HEK293 (cell line): ENCODE data around the gene ATAD1.
A peak's percentile ranks its signal among the peaks of the same experiment; 100 is the strongest.

Experiments used
- CTCF ChIA-PET: fragments of 350-600 bp; formaldehyde crosslinking; extraction: SDS; loops from one replicate; lab custom pipeline; 2021; ENCODE audit warnings: antibody characterized with exemption; lab: Yijun Ruan, JAX
- POLR2A ChIA-PET: fragments of 300-600 bp; formaldehyde crosslinking; extraction: SDS; loops from one replicate; lab custom pipeline; 2020; ENCODE audit warnings: antibody characterized with exemption, inconsistent platforms; lab: Yijun Ruan, JAX
- H3K27ac ChIP-seq: fragments of 200-500 bp; sonication (Bioruptor generic); 2 replicates; pipeline ENCODE4 v1.5.1; 2014; ENCODE audit warnings: low read depth, low read length, control low read depth, inconsistent platforms; ENCODE audit errors: extremely low read depth
- H3K36me3 ChIP-seq, 2 experiments: fragments of 200-500 bp in 1 of 2; sonication (Bioruptor generic) in 1 of 2; 1 replicate in 1 of 2; 2 replicates in 1 of 2; pipeline ENCODE4 v1.5.1; 2014 to 2017; ENCODE audit warnings: inconsistent platforms in 2 of 2, low read length in 2 of 2; ENCODE audit not compliant: control insufficient read depth in 2 of 2, insufficient read depth in 1 of 2
- H3K4me1 ChIP-seq: fragments of 200-500 bp; sonication (Bioruptor generic); 2 replicates; pipeline ENCODE4 v1.5.1; 2014; ENCODE audit warnings: mild to moderate bottlenecking, low read length, inconsistent platforms; ENCODE audit not compliant: control insufficient read depth, insufficient read depth
- H3K4me3 ChIP-seq: 2 replicates; pipeline ENCODE4 v1.5.1; 2011; ENCODE audit warnings: low read depth, mild to moderate bottlenecking, control low read depth, low read length, moderate library complexity
- H3K9me3 ChIP-seq: fragments of 200-500 bp; sonication (Bioruptor generic); 2 replicates; pipeline ENCODE4 v1.5.1; 2014; ENCODE audit warnings: low read depth, low read length, inconsistent platforms; ENCODE audit not compliant: control insufficient read depth, insufficient read depth
- GLIS1 ChIP-seq: fragments of 450-650 bp; formaldehyde crosslinking; IDR thresholded peaks from 2 replicates; pipeline ENCODE4 v1.5.1; 2016; ENCODE audit warnings: missing biosample characterization, missing genetic modification characterization
- KLF10 ChIP-seq: fragments of 450-650 bp; IDR thresholded peaks from 2 replicates; pipeline ENCODE4 v1.5.1; 2018; ENCODE audit warnings: missing biosample characterization, mild to moderate bottlenecking, missing genetic modification characterization
- SALL2 ChIP-seq: fragments of 450-650 bp; formaldehyde crosslinking; IDR thresholded peaks from 2 replicates; pipeline ENCODE4 v1.5.0; 2017; ENCODE audit warnings: missing biosample characterization, mild to moderate bottlenecking, missing genetic modification characterization, borderline replicate concordance
- TRIM28 ChIP-seq: IDR thresholded peaks from 2 replicates; pipeline ENCODE4 v1.6.1; 2011; ENCODE audit warnings: low read length, control low read depth, borderline replicate concordance
- ZIC2 ChIP-seq: fragments of 450-650 bp; formaldehyde crosslinking; IDR thresholded peaks from 2 replicates; pipeline ENCODE4 v1.5.1; 2016; ENCODE audit warnings: missing biosample characterization, missing genetic modification characterization
- ZNF155 ChIP-seq: fragments of 450-650 bp; formaldehyde crosslinking; IDR thresholded peaks from 2 replicates; pipeline ENCODE4 v1.5.1; 2016; ENCODE audit warnings: missing biosample characterization, missing genetic modification characterization
- ZNF239 ChIP-seq: fragments of 450-650 bp; formaldehyde crosslinking; IDR thresholded peaks from 2 replicates; pipeline ENCODE4 v1.5.1; 2016; ENCODE audit warnings: missing biosample characterization, missing genetic modification characterization
- ZNF311 ChIP-seq: fragments of 450-650 bp; formaldehyde crosslinking; IDR thresholded peaks from 2 replicates; pipeline ENCODE4 v1.5.1; 2017; ENCODE audit warnings: missing biosample characterization, missing genetic modification characterization, borderline replicate concordance
- ZNF366 ChIP-seq: fragments of 450-650 bp; formaldehyde crosslinking; conservative IDR thresholded peaks from 2 replicates; pipeline ENCODE4 v1.5.1; 2016; ENCODE audit warnings: missing biosample characterization, missing genetic modification characterization
- TF ChIP-seq, protein P1 (sequence below): fragments of 450-650 bp; formaldehyde crosslinking; IDR thresholded peaks from 2 replicates; pipeline ENCODE4 v1.5.1; 2016; ENCODE audit warnings: missing biosample characterization, missing genetic modification characterization
- TF ChIP-seq, protein P2 (sequence below): fragments of 450-650 bp; formaldehyde crosslinking; IDR thresholded peaks from 2 replicates; pipeline ENCODE4 v1.5.1; 2016; ENCODE audit warnings: missing biosample characterization, missing genetic modification characterization, low read depth
- TF ChIP-seq, protein P3 (sequence below): fragments of 450-650 bp; formaldehyde crosslinking; IDR thresholded peaks from 2 replicates; pipeline ENCODE4; 2016; ENCODE audit warnings: missing biosample characterization, missing genetic modification characterization
- TF ChIP-seq, protein P4 (sequence below): fragments of 450-650 bp; formaldehyde crosslinking; IDR thresholded peaks from 2 replicates; pipeline ENCODE4 v1.5.1; 2016; ENCODE audit warnings: missing biosample characterization, missing genetic modification characterization
- TF ChIP-seq, protein P5 (sequence below): fragments of 450-650 bp; formaldehyde crosslinking; IDR thresholded peaks from 2 replicates; pipeline ENCODE4 v1.5.1; 2016; ENCODE audit warnings: missing biosample characterization, missing genetic modification characterization, borderline replicate concordance

Gene ATAD1

DNA sequence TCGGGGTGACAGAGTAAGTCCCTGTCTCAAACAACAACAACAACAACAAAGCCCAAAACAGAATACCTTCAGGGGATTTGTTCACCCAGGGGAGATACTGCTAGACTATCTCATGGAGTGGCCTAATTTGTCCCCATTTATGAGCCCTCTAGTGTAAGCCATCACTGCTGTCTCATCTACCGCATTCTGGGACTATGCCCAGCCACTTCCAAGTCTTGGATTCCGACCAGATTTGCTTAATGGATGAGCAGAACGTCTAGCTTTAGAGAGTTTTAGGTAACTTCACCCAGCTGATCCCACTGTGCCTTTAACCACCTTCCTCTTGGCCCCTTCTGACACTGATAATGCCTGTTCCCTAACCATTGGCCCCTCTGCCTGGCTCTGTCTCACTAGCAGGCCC, 111.3 kb downstream of the ATAD1 start:
- Histone ChIP-seq H3K4me3 (no peak overlapping the region), H3K27ac (no peak overlapping the region), H3K36me3 (peaks cover 0 to 9% of the 10 kb centered on the region in 2 experiments; a peak in 1 of 3 replicates), H3K4me1 (peaks cover 7% of the 10 kb centered on the region), H3K9me3 (no peaks in the 10 kb centered on the region)
- ChIA-PET CTCF (interaction anchor here (0.6 to 0.7 kb wide), 2 partner anchors 26 to 664 kb away, joined by 3 read pairs; no protein-coding TSS in a partner anchor), POLR2A (no interaction called here)
- TF ChIP-seq ZNF311 (tag by site-specific recombination) (no peak), GLIS1 (tag by site-specific recombination) (no peak), TRIM28 (no peak), ZNF366 (tag by site-specific recombination) (no peak), SALL2 (tag by site-specific recombination) (no peak)
- TF ChIP-seq, protein P1, sequence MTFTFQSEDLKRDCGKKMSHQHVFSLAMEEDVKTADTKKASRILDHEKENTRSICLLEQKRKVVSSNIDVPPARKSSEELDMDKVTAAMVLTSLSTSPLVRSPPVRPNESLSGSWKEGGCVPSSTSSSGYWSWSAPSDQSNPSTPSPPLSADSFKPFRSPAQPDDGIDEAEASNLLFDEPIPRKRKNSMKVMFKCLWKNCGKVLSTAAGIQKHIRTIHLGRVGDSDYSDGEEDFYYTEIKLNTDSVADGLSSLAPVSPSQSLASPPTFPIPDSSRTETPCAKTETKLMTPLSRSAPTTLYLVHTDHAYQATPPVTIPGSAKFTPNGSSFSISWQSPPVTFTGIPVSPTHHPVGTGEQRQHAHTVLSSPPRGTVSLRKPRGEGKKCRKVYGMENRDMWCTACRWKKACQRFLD = no peak
- TF ChIP-seq, protein P2, sequence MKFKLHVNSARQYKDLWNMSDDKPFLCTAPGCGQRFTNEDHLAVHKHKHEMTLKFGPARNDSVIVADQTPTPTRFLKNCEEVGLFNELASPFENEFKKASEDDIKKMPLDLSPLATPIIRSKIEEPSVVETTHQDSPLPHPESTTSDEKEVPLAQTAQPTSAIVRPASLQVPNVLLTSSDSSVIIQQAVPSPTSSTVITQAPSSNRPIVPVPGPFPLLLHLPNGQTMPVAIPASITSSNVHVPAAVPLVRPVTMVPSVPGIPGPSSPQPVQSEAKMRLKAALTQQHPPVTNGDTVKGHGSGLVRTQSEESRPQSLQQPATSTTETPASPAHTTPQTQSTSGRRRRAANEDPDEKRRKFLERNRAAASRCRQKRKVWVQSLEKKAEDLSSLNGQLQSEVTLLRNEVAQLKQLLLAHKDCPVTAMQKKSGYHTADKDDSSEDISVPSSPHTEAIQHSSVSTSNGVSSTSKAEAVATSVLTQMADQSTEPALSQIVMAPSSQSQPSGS (tag by site-specific recombination) = no peak
- TF ChIP-seq, protein P3, sequence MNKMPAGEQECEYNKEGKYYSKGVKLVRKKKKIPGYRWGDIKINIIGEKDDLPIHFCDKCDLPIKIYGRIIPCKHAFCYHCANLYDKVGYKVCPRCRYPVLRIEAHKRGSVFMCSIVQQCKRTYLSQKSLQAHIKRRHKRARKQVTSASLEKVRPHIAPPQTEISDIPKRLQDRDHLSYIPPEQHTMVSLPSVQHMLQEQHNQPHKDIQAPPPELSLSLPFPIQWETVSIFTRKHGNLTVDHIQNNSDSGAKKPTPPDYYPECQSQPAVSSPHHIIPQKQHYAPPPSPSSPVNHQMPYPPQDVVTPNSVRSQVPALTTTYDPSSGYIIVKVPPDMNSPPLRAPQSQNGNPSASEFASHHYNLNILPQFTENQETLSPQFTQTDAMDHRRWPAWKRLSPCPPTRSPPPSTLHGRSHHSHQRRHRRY (tag by site-specific recombination) = no peak
- TF ChIP-seq, protein P4, sequence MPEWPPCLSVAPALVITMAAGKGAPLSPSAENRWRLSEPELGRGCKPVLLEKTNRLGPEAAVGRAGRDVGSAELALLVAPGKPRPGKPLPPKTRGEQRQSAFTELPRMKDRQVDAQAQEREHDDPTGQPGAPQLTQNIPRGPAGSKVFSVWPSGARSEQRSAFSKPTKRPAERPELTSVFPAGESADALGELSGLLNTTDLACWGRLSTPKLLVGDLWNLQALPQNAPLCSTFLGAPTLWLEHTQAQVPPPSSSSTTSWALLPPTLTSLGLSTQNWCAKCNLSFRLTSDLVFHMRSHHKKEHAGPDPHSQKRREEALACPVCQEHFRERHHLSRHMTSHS (tag by site-specific recombination) = no peak

DNA sequence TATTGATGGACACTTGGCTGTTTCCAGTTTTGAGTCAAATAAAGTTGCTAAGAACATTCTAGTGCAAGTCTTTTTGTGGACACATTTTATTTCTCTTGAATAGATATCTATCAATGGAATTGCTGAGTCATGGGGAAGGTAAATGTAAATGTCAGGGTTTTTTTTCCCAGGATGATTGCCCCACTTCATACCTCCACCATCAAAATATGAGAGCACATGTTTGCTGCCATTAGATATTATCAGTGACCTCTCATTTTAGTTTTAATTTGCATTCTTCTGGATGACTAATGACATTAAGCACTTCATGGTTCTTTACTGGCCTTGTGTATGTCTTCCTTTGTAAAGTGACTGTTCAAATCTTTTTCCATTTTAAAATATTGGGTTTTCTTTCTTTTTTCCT, 112.7 kb downstream of the ATAD1 start:
- no peak overlapping the region for H3K4me3 ChIP-seq
- H3K9me3 ChIP-seq = no peaks in the 10 kb centered on the region
- H3K36me3 ChIP-seq = peaks cover 0 to 5% of the 10 kb centered on the region in 2 experiments; a peak in 1 of 3 replicates
- ChIA-PET POLR2A (no interaction called here), CTCF (no interaction called here)
- H3K4me1 ChIP-seq = peaks cover 13% of the 10 kb centered on the region
- no peak overlapping the region for H3K27ac ChIP-seq
- TF ChIP-seq KLF10 (tag by site-specific recombination) (0 out of 2 replicates have a peak, but pooled peaks have one; percentile 18), ZIC2 (tag by site-specific recombination) (no peak), ZNF239 (no peak), ZNF155 (tag by site-specific recombination) (no peak)
- TF ChIP-seq, protein P5, sequence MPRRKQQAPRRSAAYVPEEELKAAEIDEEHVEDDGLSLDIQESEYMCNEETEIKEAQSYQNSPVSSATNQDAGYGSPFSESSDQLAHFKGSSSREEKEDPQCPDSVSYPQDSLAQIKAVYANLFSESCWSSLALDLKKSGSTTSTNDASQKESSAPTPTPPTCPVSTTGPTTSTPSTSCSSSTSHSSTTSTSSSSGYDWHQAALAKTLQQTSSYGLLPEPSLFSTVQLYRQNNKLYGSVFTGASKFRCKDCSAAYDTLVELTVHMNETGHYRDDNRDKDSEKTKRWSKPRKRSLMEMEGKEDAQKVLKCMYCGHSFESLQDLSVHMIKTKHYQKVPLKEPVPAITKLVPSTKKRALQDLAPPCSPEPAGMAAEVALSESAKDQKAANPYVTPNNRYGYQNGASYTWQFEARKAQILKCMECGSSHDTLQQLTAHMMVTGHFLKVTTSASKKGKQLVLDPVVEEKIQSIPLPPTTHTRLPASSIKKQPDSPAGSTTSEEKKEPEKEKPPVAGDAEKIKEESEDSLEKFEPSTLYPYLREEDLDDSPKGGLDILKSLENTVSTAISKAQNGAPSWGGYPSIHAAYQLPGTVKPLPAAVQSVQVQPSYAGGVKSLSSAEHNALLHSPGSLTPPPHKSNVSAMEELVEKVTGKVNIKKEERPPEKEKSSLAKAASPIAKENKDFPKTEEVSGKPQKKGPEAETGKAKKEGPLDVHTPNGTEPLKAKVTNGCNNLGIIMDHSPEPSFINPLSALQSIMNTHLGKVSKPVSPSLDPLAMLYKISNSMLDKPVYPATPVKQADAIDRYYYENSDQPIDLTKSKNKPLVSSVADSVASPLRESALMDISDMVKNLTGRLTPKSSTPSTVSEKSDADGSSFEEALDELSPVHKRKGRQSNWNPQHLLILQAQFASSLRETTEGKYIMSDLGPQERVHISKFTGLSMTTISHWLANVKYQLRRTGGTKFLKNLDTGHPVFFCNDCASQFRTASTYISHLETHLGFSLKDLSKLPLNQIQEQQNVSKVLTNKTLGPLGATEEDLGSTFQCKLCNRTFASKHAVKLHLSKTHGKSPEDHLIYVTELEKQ = no peak
